ENCODE results near the gene CXXC1.

Gene CXXC1

DNA sequence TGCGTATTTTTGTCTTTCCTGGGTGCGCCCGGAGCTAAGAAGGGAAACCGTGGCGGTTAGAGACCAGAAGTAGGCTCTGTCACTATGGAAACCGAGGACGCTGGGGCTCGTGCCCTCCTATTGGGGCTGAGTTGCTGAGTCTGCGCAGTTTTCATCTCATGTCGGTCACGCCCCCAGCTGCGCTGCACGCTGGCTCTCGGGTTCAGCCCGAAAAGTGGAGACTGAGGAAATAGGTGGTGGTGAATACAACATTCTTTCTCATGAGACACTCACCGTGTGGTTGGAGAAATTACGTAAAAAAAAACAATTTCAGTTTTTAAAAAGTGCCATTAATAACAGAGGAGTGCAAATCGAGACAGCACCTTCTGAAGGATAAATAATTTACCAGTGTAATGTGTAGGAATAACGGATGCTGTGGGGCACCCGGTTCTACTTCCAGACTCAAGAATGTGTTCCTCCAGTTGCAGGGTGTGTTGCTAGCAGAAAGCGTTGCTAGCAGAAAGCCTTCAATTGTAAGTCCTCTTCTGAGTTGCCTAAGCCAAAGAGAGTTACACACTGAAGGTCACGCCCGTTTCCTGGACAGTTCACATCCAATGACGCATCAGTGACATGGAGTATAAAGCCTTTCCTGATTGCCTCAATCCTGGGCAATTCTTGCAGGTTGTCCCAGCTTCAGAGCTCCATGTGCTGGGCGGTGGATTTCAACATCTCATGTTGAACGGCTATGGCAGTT lies 20.4 kb upstream of the CXXC1 start:
- no peak for TF ChIP-seq CTCF (conservative IDR thresholded peaks at IDR 0.05; ENCODE audit: low read length)
- DNase-seq (ENCODE audit: low read depth): peak; percentile 87
- H3K4me3 ChIP-seq (ENCODE audit: low read length): peak overlapping the region; percentile 58

GRCh38 chr18:50307400-50307737 lies 19.9 kb upstream of the CXXC1 start:
- peak overlapping the region; percentile 58 for H3K4me3 ChIP-seq (ENCODE audit: low read length)
- no peak for DNase-seq (ENCODE audit: low read depth)
- no peak for TF ChIP-seq CTCF (conservative IDR thresholded peaks at IDR 0.05; ENCODE audit: low read length)

GRCh38 chr18:50306944-50307343 lies 19.5 kb upstream of the CXXC1 start:
- no peak overlapping the region; the same call in 1 of the 2 replicates for H3K4me3 ChIP-seq (ENCODE audit: low read length)
- no peak for TF ChIP-seq CTCF (conservative IDR thresholded peaks at IDR 0.05; ENCODE audit: low read length)
- DNase-seq (ENCODE audit: low read depth): peak; percentile 58

GRCh38 chr18:50301074-50301473 lies 13.6 kb upstream of the CXXC1 start:
- H3K4me3 ChIP-seq (ENCODE audit: low read length): no peak overlapping the region
- no peak for TF ChIP-seq CTCF (conservative IDR thresholded peaks at IDR 0.05; ENCODE audit: low read length)
- DNase-seq (ENCODE audit: low read depth): no peak

DNA sequence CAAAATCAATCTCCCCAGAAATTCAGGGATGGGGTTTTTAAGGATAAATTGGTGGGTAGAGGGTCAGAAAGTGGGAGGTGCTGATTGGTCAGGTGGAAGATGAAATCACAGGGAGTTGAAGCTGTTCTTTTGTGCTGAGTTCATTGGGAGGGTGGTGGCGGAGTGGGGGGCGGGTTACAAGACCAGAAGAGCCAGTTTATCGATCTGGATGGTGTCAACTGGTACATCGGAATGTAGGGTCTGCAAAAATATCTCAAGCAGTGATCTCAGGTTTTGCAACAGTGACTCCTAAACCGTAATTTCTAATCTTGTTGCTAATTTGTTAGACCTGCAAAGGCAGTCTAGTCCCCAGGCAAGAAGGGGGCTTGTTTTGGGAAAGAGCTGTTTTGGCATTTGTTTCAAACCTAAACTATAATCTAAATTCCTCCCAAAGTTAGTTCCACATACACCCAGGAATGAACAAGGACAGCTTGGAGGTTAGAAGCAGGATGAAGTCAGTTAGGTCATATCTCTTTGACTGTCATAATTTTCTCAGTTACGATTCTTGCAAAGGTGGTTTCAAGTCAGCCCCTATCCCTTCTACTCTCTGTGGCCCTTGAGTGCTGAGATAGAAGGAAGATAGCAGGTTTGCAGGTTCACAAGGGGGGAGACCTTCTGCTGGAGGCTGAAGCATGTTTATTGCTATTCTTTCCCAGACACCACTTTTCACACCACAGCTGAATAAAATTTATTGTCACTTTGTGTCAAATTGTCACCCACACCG lies 12.3 kb upstream of the CXXC1 start:
- no peak overlapping the region for H3K4me3 ChIP-seq (ENCODE audit: low read length)
- DNase-seq (ENCODE audit: low read depth): no peak
- no peak for TF ChIP-seq CTCF (conservative IDR thresholded peaks at IDR 0.05; ENCODE audit: low read length)

GRCh38 chr18:50298443-50299284 lies 11.2 kb upstream of the CXXC1 start:
- no peak for TF ChIP-seq CTCF (conservative IDR thresholded peaks at IDR 0.05; ENCODE audit: low read length)
- H3K4me3 ChIP-seq (ENCODE audit: low read length): peak overlapping the region; percentile 64; the same call in 1 of the 2 replicates
- no peak for DNase-seq (ENCODE audit: low read depth)

Data from AG10803 (cell line).